Duodenal mucosa (tissue), 2 donors: ENCODE measurements around the gene PTPRA.

Source experiments
- H3K27ac ChIP-seq: one replicate; pipeline ENCODE4 v1.7.0; 2013; ENCODE audit warnings: low read depth, low read length
- H3K27me3 ChIP-seq, 2 donors: one replicate each; pipeline ENCODE4 v1.7.0; 2013; ENCODE audit warnings: low read length in 2 of 2, control low read depth in 1 of 2; ENCODE audit not compliant: insufficient read depth in 2 of 2, control insufficient read depth in 1 of 2
- H3K36me3 ChIP-seq, 2 donors: one replicate each; pipeline ENCODE4 v1.7.0; 2013; ENCODE audit warnings: low read length in 2 of 2, control low read depth in 1 of 2; ENCODE audit not compliant: insufficient read depth in 2 of 2, control insufficient read depth in 1 of 2
- H3K4me1 ChIP-seq, 2 donors: one replicate each; pipeline ENCODE4 v1.7.0; 2013; ENCODE audit warnings: low read length in 2 of 2, control low read depth in 1 of 2; ENCODE audit not compliant: insufficient read depth in 2 of 2, control insufficient read depth in 1 of 2
- H3K4me3 ChIP-seq, 2 donors: one replicate each; pipeline ENCODE4 v1.7.0; 2013; ENCODE audit warnings: low read length in 2 of 2, low read depth in 1 of 2
- H3K9ac ChIP-seq, 2 donors: one replicate each; pipeline ENCODE4 v1.7.0; 2013; ENCODE audit warnings: low read length in 2 of 2, low read depth in 1 of 2
- H3K9me3 ChIP-seq, 2 donors: one replicate each; pipeline ENCODE4 v1.7.0; 2013; ENCODE audit warnings: low read length in 2 of 2, control low read depth in 1 of 2; ENCODE audit not compliant: control insufficient read depth in 1 of 2

Gene PTPRA

DNA sequence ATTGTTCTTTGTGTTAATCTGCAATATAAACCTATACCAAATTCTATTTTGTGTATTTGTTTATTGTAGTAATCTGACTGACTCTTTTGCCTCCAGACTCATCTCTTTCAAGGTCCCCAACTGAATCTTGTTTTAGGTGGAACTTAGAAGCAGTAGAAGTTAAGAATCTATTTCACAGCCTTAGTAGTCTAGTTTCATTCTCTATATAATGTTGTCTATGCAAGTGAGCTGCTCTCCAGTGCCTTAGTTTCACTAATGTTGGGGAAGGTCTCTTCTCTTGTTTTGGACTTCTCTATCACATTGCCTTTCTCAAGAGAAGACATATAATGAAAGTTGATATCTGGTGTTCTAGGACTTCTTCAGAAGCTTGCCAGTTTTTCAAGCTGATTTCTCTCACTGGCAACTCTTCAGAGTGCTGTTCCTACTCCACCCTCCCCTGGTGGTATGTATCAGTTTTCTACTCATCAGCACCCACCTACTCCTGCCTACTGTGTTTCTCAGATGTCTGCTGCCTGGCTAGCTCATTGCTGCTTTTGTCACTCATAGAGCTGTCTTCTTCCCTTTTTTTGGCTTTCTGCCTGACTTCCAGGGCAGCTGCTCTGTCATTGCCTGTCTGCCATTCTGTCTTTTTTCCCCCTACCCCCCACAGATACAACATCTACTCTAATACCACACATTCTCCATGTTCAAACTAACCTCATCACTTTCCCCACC lies 82.1 kb downstream of the PTPRA start:
- no peak overlapping the region for H3K4me3 ChIP-seq
- H3K36me3 ChIP-seq: peaks cover 3 to 7% of the 10 kb centered on the region in 2 donors
- H3K9me3 ChIP-seq: no peaks in the 10 kb centered on the region
- H3K9ac ChIP-seq: no peak overlapping the region
- H3K4me1 ChIP-seq: peaks cover 4 to 5% of the 10 kb centered on the region in 2 donors
- no peaks in the 10 kb centered on the region for H3K27me3 ChIP-seq
- H3K27ac ChIP-seq: no peak overlapping the region

DNA sequence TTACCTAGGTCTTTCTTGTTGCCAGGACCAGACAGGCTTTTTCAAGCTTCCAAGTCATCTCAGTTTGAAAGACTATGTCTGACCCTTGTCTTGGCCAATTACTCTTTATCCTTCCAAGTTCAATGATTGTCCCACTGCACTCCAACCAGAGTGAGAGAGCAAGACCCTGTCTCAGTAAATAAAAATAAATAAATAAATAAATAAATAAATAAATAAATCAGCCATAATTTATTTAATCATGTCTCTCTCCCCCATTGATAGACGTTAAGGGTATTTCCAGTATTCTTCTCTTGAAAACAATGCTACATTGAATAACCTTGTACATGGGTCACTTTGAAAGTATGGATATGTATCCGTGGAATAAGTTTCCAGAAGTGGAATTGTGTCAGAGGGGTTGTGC lies 83.2 kb downstream of the PTPRA start:
- H3K27me3 ChIP-seq: no peaks in the 10 kb centered on the region

DNA sequence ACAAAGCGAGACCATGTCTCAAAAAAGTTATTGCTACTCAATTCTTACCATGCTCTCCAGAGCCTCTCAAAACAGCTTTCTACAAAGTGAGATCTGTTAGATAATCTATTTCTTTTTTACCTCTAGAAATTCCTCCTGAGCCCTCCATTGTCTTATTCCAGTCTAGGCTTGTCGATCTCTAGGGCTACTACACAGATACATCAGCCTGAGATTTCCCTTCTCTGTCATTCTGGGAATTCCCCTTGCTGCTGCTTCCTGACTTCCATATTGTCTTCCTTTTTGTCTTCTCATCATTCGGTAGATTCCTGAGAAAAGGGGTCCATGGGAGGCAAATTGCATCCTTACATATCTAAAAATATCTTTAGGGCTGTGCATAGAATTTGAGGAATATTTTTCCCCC lies 94.6 kb downstream of the PTPRA start:
- no peak overlapping the region for H3K27ac ChIP-seq
- no peaks in the 10 kb centered on the region for H3K4me1 ChIP-seq
- H3K9ac ChIP-seq: no peak overlapping the region
- no peak overlapping the region for H3K4me3 ChIP-seq
- no peaks in the 10 kb centered on the region for H3K27me3 ChIP-seq
- H3K36me3 ChIP-seq: peaks cover 18 to 21% of the 10 kb centered on the region in 2 donors
- H3K9me3 ChIP-seq: no peaks in the 10 kb centered on the region

More for the DNA sequence above, 83.2 kb downstream of the PTPRA start:
- no peak overlapping the region for H3K27ac ChIP-seq
- peaks cover under 1 to 3% of the 10 kb centered on the region in 2 donors for H3K4me1 ChIP-seq
- peaks cover 3 to 7% of the 10 kb centered on the region in 2 donors for H3K36me3 ChIP-seq
- H3K9me3 ChIP-seq: no peaks in the 10 kb centered on the region
- no peak overlapping the region for H3K9ac ChIP-seq
- H3K4me3 ChIP-seq: no peak overlapping the region

DNA sequence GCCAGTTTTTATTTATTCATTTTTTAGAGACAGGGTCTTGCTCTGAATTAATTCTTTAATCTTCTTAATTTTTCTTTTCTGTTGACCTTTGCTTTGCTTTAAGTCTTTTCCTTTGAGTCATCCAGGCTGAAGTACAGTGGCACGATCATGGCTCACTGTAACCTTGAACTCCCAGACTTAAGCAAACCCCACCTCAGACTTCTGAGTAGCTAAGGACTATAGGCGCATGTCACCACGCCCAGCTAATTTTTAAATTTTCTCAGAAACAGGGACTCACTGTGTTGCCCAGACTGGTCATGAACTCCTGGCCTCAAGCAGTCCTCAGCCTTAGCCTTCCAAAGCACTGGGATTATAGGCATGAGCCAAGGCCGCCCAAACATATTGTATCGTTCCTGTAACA lies 98.8 kb downstream of the PTPRA start:
- no peak overlapping the region for H3K9ac ChIP-seq
- H3K4me3 ChIP-seq: no peak overlapping the region
- no peaks in the 10 kb centered on the region for H3K4me1 ChIP-seq
- H3K27ac ChIP-seq: no peak overlapping the region
- H3K36me3 ChIP-seq: peaks cover 3 to 5% of the 10 kb centered on the region in 2 donors
- H3K27me3 ChIP-seq: no peaks in the 10 kb centered on the region
- no peaks in the 10 kb centered on the region for H3K9me3 ChIP-seq

DNA sequence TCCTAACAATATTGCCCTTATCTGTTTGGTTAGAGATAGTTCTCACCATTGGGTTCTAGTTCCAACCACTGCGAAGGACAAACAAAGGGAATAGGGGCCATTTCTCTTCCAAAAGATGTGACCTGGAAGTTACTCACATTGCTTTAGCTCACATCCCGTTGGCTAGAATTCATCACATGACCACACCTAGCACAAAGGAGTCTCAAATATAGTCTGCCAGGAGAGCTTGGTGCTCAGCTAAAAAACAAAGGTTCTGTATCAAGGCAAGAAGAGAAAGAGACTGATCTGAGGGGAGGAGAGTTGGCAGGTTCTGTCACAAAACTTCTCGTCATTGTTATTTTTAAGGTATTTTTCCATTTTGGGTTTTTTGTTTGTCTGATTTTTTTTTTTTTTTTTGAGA lies 100.3 kb downstream of the PTPRA start:
- Histone ChIP-seq H3K27me3 (no peaks in the 10 kb centered on the region), H3K9ac (no peak overlapping the region), H3K27ac (no peak overlapping the region), H3K36me3 (peaks cover 0 to 3% of the 10 kb centered on the region in 2 donors), H3K4me3 (no peak overlapping the region), H3K9me3 (no peaks in the 10 kb centered on the region), H3K4me1 (no peaks in the 10 kb centered on the region)

DNA sequence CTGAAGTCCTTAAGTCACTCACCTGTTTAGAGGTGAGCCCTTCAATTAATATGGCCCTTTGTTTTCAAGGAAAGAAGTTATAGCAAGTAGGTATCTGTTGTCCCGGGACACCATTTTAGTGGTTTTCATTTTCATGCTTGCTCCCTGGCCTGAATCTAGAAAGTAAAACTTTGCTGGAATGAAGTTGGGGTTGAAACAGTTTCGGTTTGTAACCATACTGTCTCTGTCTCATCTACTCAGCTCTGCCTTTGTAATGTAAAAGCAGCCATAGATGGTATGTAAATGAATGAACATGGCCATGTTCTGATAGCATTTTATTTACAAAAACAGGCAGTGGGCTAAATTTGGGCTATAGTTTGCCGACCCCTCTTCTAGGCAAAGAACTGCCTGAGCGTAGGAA lies 105.2 kb downstream of the PTPRA start:
- H3K4me3 ChIP-seq: no peak overlapping the region
- peaks cover 0 to 3% of the 10 kb centered on the region in 2 donors for H3K36me3 ChIP-seq
- no peaks in the 10 kb centered on the region for H3K9me3 ChIP-seq
- H3K27me3 ChIP-seq: no peaks in the 10 kb centered on the region
- H3K4me1 ChIP-seq: no peaks in the 10 kb centered on the region
- H3K9ac ChIP-seq: no peak overlapping the region
- no peak overlapping the region for H3K27ac ChIP-seq

DNA sequence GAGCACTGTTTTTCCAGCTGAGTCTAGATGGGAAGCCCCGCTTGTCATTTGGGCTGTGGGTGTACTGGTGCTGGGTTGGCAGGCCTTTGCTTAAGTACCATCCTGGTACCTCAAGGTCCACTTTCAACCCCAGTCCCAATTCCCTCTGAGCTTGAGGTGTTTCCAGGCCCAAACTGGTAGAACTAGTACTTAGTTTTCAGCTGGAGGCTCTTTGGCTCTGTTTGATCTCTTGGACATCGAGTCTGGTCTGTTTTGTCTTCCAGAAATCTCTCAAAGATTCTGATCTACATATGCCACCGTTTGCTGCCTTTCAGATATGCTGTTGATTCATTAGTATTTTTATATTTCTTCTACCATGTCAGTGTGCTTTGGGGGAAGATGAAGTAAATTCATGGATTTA lies 108.4 kb downstream of the PTPRA start:
- Histone ChIP-seq H3K9me3 (no peaks in the 10 kb centered on the region), H3K4me1 (peaks cover 0 to 6% of the 10 kb centered on the region in 2 donors), H3K4me3 (no peak overlapping the region), H3K27ac (no peak overlapping the region), H3K27me3 (no peaks in the 10 kb centered on the region), H3K36me3 (peaks cover 6 to 9% of the 10 kb centered on the region in 2 donors), H3K9ac (no peak overlapping the region)

DNA sequence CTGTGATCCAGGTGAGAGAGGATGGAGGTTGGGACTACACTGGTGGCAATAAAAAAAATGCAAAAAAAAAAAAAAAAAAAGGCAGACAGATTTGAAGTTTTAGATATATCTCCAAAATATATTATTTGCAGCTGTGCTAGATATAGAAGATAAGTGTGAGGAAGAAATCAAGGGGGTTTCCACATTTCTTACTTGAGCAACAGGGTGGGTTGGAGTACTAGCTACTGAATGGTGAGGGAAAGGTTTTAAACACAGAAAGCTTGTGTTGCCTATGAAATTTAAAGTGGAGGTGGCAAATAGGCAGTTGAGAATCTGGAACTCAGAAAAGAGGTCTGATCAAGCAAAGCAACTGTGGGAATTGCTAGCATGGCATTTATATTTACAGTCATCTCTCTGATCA lies 110.2 kb downstream of the PTPRA start:
- H3K4me1 ChIP-seq: peaks cover 0 to 6% of the 10 kb centered on the region in 2 donors
- H3K27ac ChIP-seq: no peak overlapping the region
- peak overlapping the region in 1 of 2 donors; percentile 23 for H3K4me3 ChIP-seq
- H3K9me3 ChIP-seq: no peaks in the 10 kb centered on the region
- H3K9ac ChIP-seq: no peak overlapping the region
- no peaks in the 10 kb centered on the region for H3K27me3 ChIP-seq
- peaks cover 23 to 24% of the 10 kb centered on the region in 2 donors for H3K36me3 ChIP-seq

DNA sequence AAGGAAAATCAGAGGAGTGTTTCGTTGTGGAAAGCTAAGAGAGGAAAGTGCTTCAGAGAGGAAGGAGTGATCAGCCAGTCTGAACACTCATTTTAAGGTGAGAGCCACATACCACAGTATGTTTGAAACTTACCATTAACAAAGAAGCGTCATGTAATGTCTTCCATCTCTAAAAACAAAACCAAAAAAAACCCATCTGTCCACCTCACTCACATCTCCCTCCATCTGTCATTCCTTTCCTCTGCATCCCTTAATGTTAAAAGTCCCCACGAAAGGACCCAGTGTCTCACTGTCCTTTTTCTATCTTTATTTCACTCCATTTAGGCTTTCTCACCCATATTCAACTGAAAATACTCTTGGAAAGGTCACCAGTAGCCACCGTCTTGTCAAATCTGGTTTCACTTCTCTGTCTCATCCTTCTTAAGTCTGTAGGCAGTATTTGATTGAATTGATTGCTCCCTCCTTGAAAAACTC lies 110.8 kb downstream of the PTPRA start:
- Histone ChIP-seq H3K36me3 (peaks cover 28 to 30% of the 10 kb centered on the region in 2 donors), H3K9ac (no peak overlapping the region), H3K27ac (no peak overlapping the region), H3K4me3 (peak overlapping the region in 1 of 2 donors; percentile 23), H3K9me3 (no peaks in the 10 kb centered on the region), H3K4me1 (peaks cover 0 to 6% of the 10 kb centered on the region in 2 donors), H3K27me3 (no peaks in the 10 kb centered on the region)

DNA sequence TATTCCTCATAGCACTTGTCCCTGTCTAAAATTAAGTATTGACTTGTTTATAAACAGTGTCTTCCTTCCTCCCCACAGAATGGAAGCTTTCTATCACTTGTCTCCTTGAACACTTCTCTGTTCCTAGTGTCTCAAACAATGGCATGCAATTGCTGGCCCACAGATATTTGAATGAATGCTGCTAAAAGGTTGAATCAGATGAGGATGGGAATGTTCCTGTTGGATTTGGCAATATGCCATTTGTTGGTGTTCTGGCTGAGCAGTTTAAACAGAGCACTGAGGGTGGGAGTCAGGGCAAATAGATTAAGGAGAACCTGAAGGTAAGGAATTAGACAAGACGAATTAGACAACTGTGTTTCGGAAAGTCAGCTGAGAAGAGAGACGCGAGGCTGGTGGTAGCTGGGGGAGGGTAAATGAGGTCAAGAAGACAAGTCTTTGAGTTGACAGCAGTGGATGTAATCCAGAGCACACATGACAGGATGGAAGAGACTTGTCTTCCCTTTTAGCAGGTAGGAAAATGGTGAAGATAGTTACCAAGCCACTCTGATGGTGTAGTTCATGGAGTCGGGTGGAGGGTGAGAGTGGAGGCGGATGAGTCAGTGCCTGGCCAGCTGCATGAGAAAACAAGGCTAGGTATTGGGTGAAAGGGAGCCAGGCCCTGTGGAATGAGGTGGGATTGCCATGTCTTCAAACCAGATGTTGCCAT lies 111.8 kb downstream of the PTPRA start:
- Histone ChIP-seq H3K4me3 (no peak overlapping the region), H3K27me3 (no peaks in the 10 kb centered on the region), H3K36me3 (peaks cover 31 to 39% of the 10 kb centered on the region in 2 donors), H3K9me3 (no peaks in the 10 kb centered on the region), H3K9ac (no peak overlapping the region), H3K4me1 (peaks cover 0 to 6% of the 10 kb centered on the region in 2 donors), H3K27ac (no peak overlapping the region)
